H1 (cell line): Measurements from ENCODE around the gene ERC1. TPM values are rescaled to one million over a fixed set of nuclear protein-coding genes. Genes with fewer than 3 reads are reported as not detected.

Source experiments
- CTCF ChIA-PET: fragments of 300-600 bp; sonication (Branson Sonifier 250); formaldehyde crosslinking; loops from one replicate; lab custom pipeline; 2021; ENCODE audit not compliant: partially characterized antibody; lab: Charles Lee
- POLR2A ChIA-PET: fragments of 300-600 bp; sonication (Branson Sonifier 250); formaldehyde crosslinking; loops from one replicate; lab custom pipeline; 2021; ENCODE audit warnings: inconsistent platforms; ENCODE audit not compliant: partially characterized antibody; lab: Charles Lee
- DNase-seq, 2 experiments: peaks; one replicate each; pipeline versions ENCODE4 v3.0.0 to v3.0.0-alpha.2; 2010 to 2022; ENCODE audit warnings: low spot score in 2 of 2, low read depth in 1 of 2, mixed read lengths in 1 of 2
- FAIRE-seq: peaks from 2 replicates; lab custom pipeline; 2011; peaks lifted over from hg19 to GRCh38; lab: Jason Lieb, UNC
- H2AFZ ChIP-seq: 2 replicates; pipeline ENCODE4 v1.8.1; 2012; ENCODE audit warnings: low read length, inconsistent platforms
- H2AK5ac ChIP-seq: 2 replicates; pipeline ENCODE4 v1.6.1; 2013; ENCODE audit warnings: low read depth, low read length
- H2BK120ac ChIP-seq: replicated peaks from 2 replicates; pipeline ENCODE3; 2013; ENCODE audit warnings: low read depth, low read length, inconsistent platforms
- H2BK12ac ChIP-seq: 2 replicates; pipeline ENCODE4 v1.6.1; 2013; ENCODE audit warnings: low read depth, low read length
- H2BK15ac ChIP-seq: 2 replicates; pipeline ENCODE4 v1.6.1; 2013; ENCODE audit warnings: low read length
- H2BK20ac ChIP-seq: 2 replicates; pipeline ENCODE4 v1.6.1; 2013; ENCODE audit warnings: low read length
- H2BK5ac ChIP-seq: 2 replicates; pipeline ENCODE4 v1.6.1; 2013; ENCODE audit warnings: low read depth, low read length
- H3K14ac ChIP-seq: 2 replicates; pipeline ENCODE4 v1.6.1; 2013; ENCODE audit warnings: inconsistent platforms; ENCODE audit not compliant: insufficient read length
- H3K18ac ChIP-seq: 2 replicates; pipeline ENCODE4 v1.6.1; 2013; ENCODE audit warnings: low read length; ENCODE audit errors: extremely low read depth
- H3K23ac ChIP-seq: 2 replicates; pipeline ENCODE4 v1.6.1; 2013; ENCODE audit warnings: inconsistent platforms; ENCODE audit not compliant: insufficient read length
- H3K23me2 ChIP-seq: 2 replicates; pipeline ENCODE4 v1.6.1; 2013; ENCODE audit warnings: low read depth, low read length
- H3K27ac ChIP-seq: 2 replicates; pipeline ENCODE4 v1.6.1; 2011; ENCODE audit warnings: low read depth, low read length, inconsistent platforms
- H3K27me3 ChIP-seq, 4 experiments: replicated peaks in 1 of 4; 1 replicate in 1 of 4; 2 replicates in 3 of 4; pipeline versions ENCODE4 v1.6.1 to v1.8.1; 2011 to 2013; ENCODE audit warnings: low read length in 3 of 4, mild to moderate bottlenecking in 3 of 4, inconsistent platforms in 2 of 4, mixed read lengths in 2 of 4, moderate library complexity in 1 of 4; ENCODE audit not compliant: control insufficient read depth in 3 of 4, insufficient read depth in 3 of 4; ENCODE audit errors: extremely low read depth in 1 of 4
- H3K36me3 ChIP-seq, 4 experiments: 2 replicates each; pipeline versions ENCODE4 v1.6.1 to v1.8.1; 2011 to 2013; ENCODE audit warnings: mild to moderate bottlenecking in 4 of 4, low read length in 3 of 4, moderate library complexity in 2 of 4, control low read depth in 1 of 4, inconsistent platforms in 1 of 4; ENCODE audit not compliant: insufficient read depth in 4 of 4, control insufficient read depth in 2 of 4
- H3K4ac ChIP-seq: replicated peaks from 2 replicates; pipeline ENCODE3; 2013; ENCODE audit warnings: low read length, low read depth, mixed read lengths, inconsistent platforms; ENCODE audit not compliant: insufficient read length
- H3K4me1 ChIP-seq, 4 experiments: replicated peaks in 1 of 4; 1 replicate in 1 of 4; 2 replicates in 3 of 4; pipeline versions ENCODE4 v1.6.1 to v1.8.1; 2011 to 2013; ENCODE audit warnings: low read length in 3 of 4, inconsistent platforms in 2 of 4, mixed read lengths in 1 of 4; ENCODE audit not compliant: insufficient read depth in 4 of 4, control insufficient read depth in 3 of 4
- H3K4me2 ChIP-seq, 2 experiments: 2 replicates each; pipeline versions ENCODE4 v1.6.1 to v1.8.1; 2011 to 2013; ENCODE audit warnings: low read depth in 2 of 2, low read length in 2 of 2, control low read depth in 1 of 2, inconsistent platforms in 1 of 2, mild to moderate bottlenecking in 1 of 2; ENCODE audit not compliant: insufficient read depth in 1 of 2
- H3K4me3 ChIP-seq, 4 experiments: fragments of 200-600, 300-600 bp in 1 of 4; sonication (generic), shearing (Covaris generic), sonication (Bioruptor Twin) in 1 of 4; 2 replicates each; pipeline versions ENCODE4 v1.5.1 to v1.8.1; 2011 to 2016; ENCODE audit warnings: low read length in 4 of 4, low read depth in 3 of 4, control low read depth in 2 of 4, inconsistent platforms in 2 of 4, mild to moderate bottlenecking in 2 of 4, mixed read lengths in 1 of 4, moderate library complexity in 1 of 4; ENCODE audit not compliant: insufficient read depth in 2 of 4; ENCODE audit errors: extremely low read depth in 1 of 4
- H3K56ac ChIP-seq: replicated peaks from 2 replicates; pipeline ENCODE3; 2013; ENCODE audit warnings: low read depth, mild to moderate bottlenecking, mixed read lengths, low read length, inconsistent platforms; ENCODE audit not compliant: insufficient read length
- H3K79me1 ChIP-seq: 2 replicates; pipeline ENCODE4 v1.6.1; 2013; ENCODE audit warnings: low read depth, low read length, control low read depth
- H3K79me2 ChIP-seq, 2 experiments: 2 replicates each; pipeline versions ENCODE4 v1.6.1 to v1.8.1; 2012 to 2013; ENCODE audit warnings: low read length in 2 of 2, mild to moderate bottlenecking in 2 of 2, inconsistent platforms in 1 of 2; ENCODE audit not compliant: insufficient read depth in 2 of 2, control insufficient read depth in 1 of 2
- H3K9ac ChIP-seq, 4 experiments: replicated peaks in 1 of 4; 1 replicate in 1 of 4; 2 replicates in 3 of 4; pipeline versions ENCODE4 v1.6.1 to v1.8.1; 2011 to 2013; ENCODE audit warnings: low read depth in 3 of 4, low read length in 3 of 4, control low read depth in 2 of 4, mild to moderate bottlenecking in 2 of 4, moderate library complexity in 2 of 4, inconsistent platforms in 1 of 4; ENCODE audit errors: extremely low read depth in 1 of 4
- H3K9me3 ChIP-seq, 2 experiments: 2 replicates each; pipeline versions ENCODE4 v1.6.1 to v1.8.1; 2012 to 2013; ENCODE audit warnings: mild to moderate bottlenecking in 2 of 2, moderate library complexity in 2 of 2, control low read depth in 1 of 2, inconsistent platforms in 1 of 2, low read depth in 1 of 2, low read length in 1 of 2, mixed read lengths in 1 of 2; ENCODE audit not compliant: insufficient read depth in 2 of 2
- H4K20me1 ChIP-seq, 2 experiments: replicated peaks in 1 of 2; 2 replicates each; pipeline versions ENCODE3 to v1.8.1; 2011 to 2013; ENCODE audit warnings: inconsistent platforms in 2 of 2, low read length in 2 of 2, mild to moderate bottlenecking in 1 of 2; ENCODE audit not compliant: insufficient read depth in 2 of 2, control insufficient read depth in 1 of 2
- H4K5ac ChIP-seq: 2 replicates; pipeline ENCODE4 v1.6.1; 2013; ENCODE audit warnings: low read length, low read depth, mixed read lengths, inconsistent platforms; ENCODE audit not compliant: insufficient read length
- H4K8ac ChIP-seq: 2 replicates; pipeline ENCODE4 v1.8.0; 2013; ENCODE audit warnings: mild to moderate bottlenecking, moderate library complexity, low read length, inconsistent platforms; ENCODE audit not compliant: insufficient read depth; ENCODE audit errors: extremely low read depth
- H4K91ac ChIP-seq: replicated peaks from 2 replicates; pipeline ENCODE3; 2013; ENCODE audit warnings: low read length, mixed read lengths, inconsistent platforms; ENCODE audit not compliant: insufficient read length
- EGR1 ChIP-seq: IDR thresholded peaks from 2 replicates; pipeline ENCODE4 v1.6.1; 2011; ENCODE audit warnings: low read depth, low read length, borderline replicate concordance
- WGBS, 2 experiments: shearing (Covaris generic) in 1 of 2; methylation state at CpG; one replicate each; pipeline versions ENCODE4 v1.1.6 to v1.1.7; 2013 to 2015; ENCODE audit warnings: low lambda C conversion rate in 2 of 2, mixed read lengths in 2 of 2, inconsistent platforms in 1 of 2, low coverage in 1 of 2, missing lambda C conversion rate in 1 of 2; ENCODE audit not compliant: insufficient replicate concordance in 2 of 2, insufficient coverage in 1 of 2, insufficient read length in 1 of 2; ENCODE audit errors: extremely low coverage in 1 of 2, missing lambda C conversion rate in 1 of 2; 5-methylcytosine and 5-hydroxymethylcytosine counted together
- polyA plus RNA-seq, 7 experiments: library from polyadenylated mRNA; depleted of rRNA in 3 of 7; stranded (reverse) in 5 of 7; unstranded in 2 of 7; fragments of >200 nt in 5 of 7; fragments of 200-250 nt in 2 of 7; gene quantifications; 1 replicate in 5 of 7; 2 replicates in 1 of 7; 4 replicates in 1 of 7; pipeline versions ENCODE4 v1.2.1 to v1.2.3, GENCODE V29; 2011 to 2013; ENCODE audit warnings: missing spikeins in 2 of 7, mixed read lengths in 2 of 7
- total RNA-seq: library from RNA; stranded (reverse); fragmentation: NEBNext Ultra II Directional; extraction: Animal tissue kit (Norgen Biotek cat#: 25700); gene quantifications from 2 replicates; pipeline ENCODE4 v1.2.1, GENCODE V29; 2021

ERC1 gene
- total and polyA plus RNA-seq, 2 of the 8 experiments (the other 6 are each of a cell fraction or from before 2014, with no cell fraction given), result 7.8 to 45.7 TPM

DNA sequence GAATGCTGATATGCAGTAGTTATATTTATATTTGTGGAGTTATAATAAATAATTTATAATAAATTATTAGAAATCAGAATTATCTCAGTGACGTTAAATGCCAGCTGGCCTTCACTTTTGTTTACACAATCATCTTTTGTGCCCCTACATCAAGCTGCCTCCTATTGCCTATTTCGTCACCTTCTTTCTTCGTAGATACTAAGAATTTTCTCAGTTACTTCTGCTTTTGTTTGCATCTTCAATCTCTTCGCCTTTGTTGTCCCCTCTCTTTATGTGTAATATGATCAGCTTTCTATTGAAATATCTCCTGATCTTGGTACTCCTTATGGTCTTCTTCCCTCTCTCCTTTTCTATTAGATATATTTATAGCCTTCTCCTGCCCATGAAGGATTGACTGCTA is 197.0 kb downstream of the ERC1 start:
- Histone ChIP-seq H3K79me2 (no peaks in the 10 kb centered on the region), H3K27ac (no peak overlapping the region), H3K18ac (no peak overlapping the region), H3K9me3 (no peaks in the 10 kb centered on the region), H3K36me3 (peaks cover 0 to 14% (median 1%) of the 10 kb centered on the region in 4 experiments; a peak in 3 of 8 replicates), H3K4ac (no peak overlapping the region), H3K4me3 (no peak overlapping the region), H3K56ac (no peak overlapping the region), H2BK5ac (no peak overlapping the region), H2BK12ac (no peak overlapping the region), H2BK15ac (no peak overlapping the region), H3K27me3 (no peaks in the 10 kb centered on the region), H3K79me1 (no peaks in the 10 kb centered on the region), H3K9ac (no peak overlapping the region), H3K14ac (no peak overlapping the region), H3K23ac (no peak overlapping the region), H2BK120ac (no peak overlapping the region), H2BK20ac (no peak overlapping the region), H2AFZ (no peak overlapping the region), H3K4me2 (no peak overlapping the region), H4K20me1 (no peaks in the 10 kb centered on the region), H4K5ac (no peak overlapping the region), H4K8ac (no peak overlapping the region), H3K23me2 (no peaks in the 10 kb centered on the region), H3K4me1 (peaks cover 0 to 5% (median 1%) of the 10 kb centered on the region in 4 experiments; a peak in 2 of 7 replicates), H2AK5ac (no peak overlapping the region), H4K91ac (no peak overlapping the region)
- ChIA-PET CTCF (interaction anchor here (1.0 kb wide), 1 partner anchor 15 kb away, joined by 4 read pairs; no protein-coding TSS in a partner anchor), POLR2A (no interaction called here)
- WGBS, 2 experiments, result 87% methylated on average over 4 of the region's 4 CpGs; no CpG with 5 or more reads in 1 of the 2 experiments
- no peak for DNase-seq
- no peak for FAIRE-seq
- TF ChIP-seq EGR1, result no peak
